ENCODE results near the gene TEDC1. TPM values are rescaled to one million over a fixed set of nuclear protein-coding genes. Genes with fewer than 3 reads are reported as not detected.
A peak's percentile ranks its signal among the peaks of the same experiment; 100 is the strongest.

Gene TEDC1
- total RNA-seq: 9.3 and 14.4 TPM in 2 replicates
- polyA plus RNA-seq (2012): 12.6 TPM

GRCh38 chr14:105490572-105491365 is at the start of gene TEDC1:
Gene TEDC1, plus strand, starts transcription at chr14:105491246. Its CDS starts 130 bp downstream, at chr14:105491376.
- peak; percentile 100 for DNase-seq (ENCODE audit: low read depth)

GRCh38 chr14:105442125-105442524 is 48.9 kb upstream of the TEDC1 start:
- no peak for DNase-seq (ENCODE audit: low read depth)

- no peak for DNase-seq (ENCODE audit: low read depth)
Observed at GRCh38 chr14:105442834-105443233, 48.2 kb upstream of the TEDC1 start.

GRCh38 chr14:105444859-105445258 is 46.2 kb upstream of the TEDC1 start:
- DNase-seq (ENCODE audit: low read depth): no peak

GRCh38 chr14:105445290-105445689 is 45.8 kb upstream of the TEDC1 start:
- no peak for DNase-seq (ENCODE audit: low read depth)

GRCh38 chr14:105445901-105446845 is 44.9 kb upstream of the TEDC1 start:
- DNase-seq (ENCODE audit: low read depth): no peak

GRCh38 chr14:105446971-105447370 is 44.1 kb upstream of the TEDC1 start:
- no peak for DNase-seq (ENCODE audit: low read depth)

GRCh38 chr14:105447651-105448640 is 43.1 kb upstream of the TEDC1 start:
- DNase-seq (ENCODE audit: low read depth): peak; percentile 74

GRCh38 chr14:105448706-105449111 is 42.3 kb upstream of the TEDC1 start:
- DNase-seq (ENCODE audit: low read depth): peak; percentile 60

- no peak for DNase-seq (ENCODE audit: low read depth)
Observed at GRCh38 chr14:105449276-105450122, 41.5 kb upstream of the TEDC1 start.

- no peak for DNase-seq (ENCODE audit: low read depth)
Observed at GRCh38 chr14:105450123-105450505, 40.9 kb upstream of the TEDC1 start.

GRCh38 chr14:105450864-105451720 is 40.0 kb upstream of the TEDC1 start:
- DNase-seq (ENCODE audit: low read depth): peak; percentile 94

- no peak for DNase-seq (ENCODE audit: low read depth)
Observed at GRCh38 chr14:105452963-105453362, 38.1 kb upstream of the TEDC1 start.

GRCh38 chr14:105453847-105454246 is 37.2 kb upstream of the TEDC1 start:
- peak; percentile 44 for DNase-seq (ENCODE audit: low read depth)

GRCh38 chr14:105455086-105455640 is 35.9 kb upstream of the TEDC1 start:
- no peak for DNase-seq (ENCODE audit: low read depth)

- no peak for DNase-seq (ENCODE audit: low read depth)
Observed at GRCh38 chr14:105455766-105456660, 35.0 kb upstream of the TEDC1 start.
